GM21526 (cell line): ENCODE data around the gene SLITRK1.

Experiments used
- ATAC-seq: cut with Tn5 transposase; IDR thresholded peaks from one replicate; pipeline ENCODE4 v1.9.1; 2021; ENCODE audit warnings: moderate library complexity; ENCODE audit not compliant: unreplicated experiment, low FRiP score

Gene SLITRK1, protein sequence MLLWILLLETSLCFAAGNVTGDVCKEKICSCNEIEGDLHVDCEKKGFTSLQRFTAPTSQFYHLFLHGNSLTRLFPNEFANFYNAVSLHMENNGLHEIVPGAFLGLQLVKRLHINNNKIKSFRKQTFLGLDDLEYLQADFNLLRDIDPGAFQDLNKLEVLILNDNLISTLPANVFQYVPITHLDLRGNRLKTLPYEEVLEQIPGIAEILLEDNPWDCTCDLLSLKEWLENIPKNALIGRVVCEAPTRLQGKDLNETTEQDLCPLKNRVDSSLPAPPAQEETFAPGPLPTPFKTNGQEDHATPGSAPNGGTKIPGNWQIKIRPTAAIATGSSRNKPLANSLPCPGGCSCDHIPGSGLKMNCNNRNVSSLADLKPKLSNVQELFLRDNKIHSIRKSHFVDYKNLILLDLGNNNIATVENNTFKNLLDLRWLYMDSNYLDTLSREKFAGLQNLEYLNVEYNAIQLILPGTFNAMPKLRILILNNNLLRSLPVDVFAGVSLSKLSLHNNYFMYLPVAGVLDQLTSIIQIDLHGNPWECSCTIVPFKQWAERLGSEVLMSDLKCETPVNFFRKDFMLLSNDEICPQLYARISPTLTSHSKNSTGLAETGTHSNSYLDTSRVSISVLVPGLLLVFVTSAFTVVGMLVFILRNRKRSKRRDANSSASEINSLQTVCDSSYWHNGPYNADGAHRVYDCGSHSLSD

DNA sequence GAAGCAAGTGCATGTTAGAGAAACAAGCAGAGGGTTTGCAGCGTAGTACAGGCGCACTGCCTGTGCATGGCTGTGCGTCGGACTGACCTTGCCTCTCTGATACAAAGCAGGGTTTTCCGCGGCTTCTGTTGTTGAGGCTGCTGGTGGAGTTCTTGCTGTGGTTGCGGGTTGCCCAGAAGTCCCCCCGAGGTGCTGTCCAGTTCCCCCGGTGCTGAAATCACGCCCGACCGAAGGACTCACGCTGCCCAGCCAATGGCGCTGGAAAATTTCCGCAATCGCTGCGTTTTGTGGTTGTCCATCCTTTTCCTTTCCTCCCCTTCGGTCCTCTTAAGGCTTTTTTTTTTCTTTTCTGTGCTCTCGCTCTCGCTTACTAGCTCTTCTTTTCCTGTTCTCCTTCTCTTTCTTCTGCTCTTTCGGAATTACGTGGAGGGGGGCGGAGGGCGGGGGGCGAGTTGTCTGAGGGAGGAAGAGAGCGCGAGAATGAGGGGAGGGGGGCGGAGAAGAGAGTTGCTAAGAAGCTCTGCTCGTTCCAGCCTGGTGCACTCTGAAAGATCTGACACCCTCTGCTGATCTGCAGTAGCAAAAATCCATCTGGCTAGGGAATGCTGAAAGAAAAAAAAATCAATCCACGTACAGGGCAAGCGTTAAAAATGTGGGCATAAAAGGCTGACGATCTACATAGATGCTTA is at the start of gene SLITRK1:
TSS of gene SLITRK1 (minus strand) at position 558 of the 689 bp plus-strand sequence. CDS start 967 bp downstream, outside the sequence.
- ATAC-seq = no peak

- no peak for ATAC-seq
Observed at GRCh38 chr13:83929157-83929556, 46.9 kb upstream of the SLITRK1 start.

DNA sequence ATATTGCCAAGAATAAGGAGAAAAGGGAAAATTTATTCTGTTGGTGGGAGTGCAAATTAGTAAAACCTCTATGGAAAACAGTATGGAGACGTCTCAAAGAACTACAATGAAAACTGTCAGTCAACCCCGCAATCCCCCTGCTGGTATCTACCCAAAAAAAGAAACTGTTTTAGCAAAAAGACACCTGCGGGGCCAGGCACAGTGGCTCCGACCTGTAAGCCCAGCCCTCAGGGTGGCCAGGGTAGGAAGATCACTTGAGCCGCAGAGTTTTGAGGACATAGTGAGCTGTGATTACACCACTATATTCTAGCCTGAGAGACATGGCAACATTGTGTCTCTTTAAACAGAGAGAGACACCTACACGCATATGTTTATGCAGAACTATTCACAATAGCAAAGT is 37.5 kb upstream of the SLITRK1 start:
- no peak for ATAC-seq

DNA sequence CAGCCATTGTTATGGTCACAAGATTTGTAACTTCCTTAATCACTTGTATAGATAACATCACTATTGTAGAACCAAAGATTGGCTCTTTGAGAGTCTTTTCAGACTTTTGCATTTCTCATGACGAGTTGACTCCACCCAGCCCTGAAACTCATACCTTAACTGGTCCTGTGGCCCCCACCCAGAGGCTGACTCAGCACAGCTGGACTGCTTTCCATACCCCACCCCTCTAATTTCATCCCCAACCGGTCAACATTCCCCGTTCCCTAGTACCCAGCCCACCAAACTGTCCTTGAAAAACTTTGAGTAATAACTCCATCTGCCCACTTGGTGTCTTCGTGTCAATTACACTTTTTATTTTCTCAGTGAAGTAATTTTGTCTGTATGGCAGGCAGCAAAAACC is 32.1 kb upstream of the SLITRK1 start:
- no peak for ATAC-seq

DNA sequence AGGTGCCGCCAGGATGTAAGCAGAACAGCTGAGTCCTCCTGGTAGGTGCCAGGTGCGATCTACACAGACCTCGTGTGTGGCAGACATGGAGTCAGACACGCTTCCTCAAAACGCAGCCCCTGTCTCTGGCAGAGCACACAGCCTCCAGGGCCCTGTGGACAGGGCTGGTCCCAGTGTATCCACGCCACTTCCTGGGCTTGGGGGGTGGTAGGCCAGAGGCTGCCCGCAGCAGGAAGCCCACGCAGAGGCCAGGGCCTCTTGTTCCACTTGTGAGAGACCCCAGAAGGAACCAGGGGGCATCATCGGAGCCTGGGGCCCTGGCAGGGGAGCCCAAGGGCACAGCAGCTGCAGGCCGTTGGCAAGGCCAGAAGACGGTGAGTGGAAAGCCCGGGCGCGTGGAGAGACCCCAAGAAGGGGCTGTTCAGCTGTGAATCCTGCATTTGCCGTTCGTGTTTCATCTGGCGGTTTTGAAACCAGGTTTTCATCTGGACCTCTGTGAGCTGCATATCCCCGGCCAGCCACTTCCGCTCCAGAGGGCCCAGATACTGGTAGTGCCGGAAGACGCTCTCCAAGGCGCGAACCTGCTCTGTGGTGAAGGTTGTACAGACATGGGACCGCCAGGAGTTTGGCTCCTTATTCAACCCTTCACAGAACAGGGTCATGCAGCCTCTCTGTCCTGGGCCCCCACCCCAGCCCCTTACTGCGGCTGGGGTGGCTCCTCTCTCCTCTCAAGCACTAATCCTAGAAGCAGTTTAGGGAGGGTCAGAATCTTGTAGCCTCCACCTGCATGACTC is 25.1 kb upstream of the SLITRK1 start:
- no peak for ATAC-seq

DNA sequence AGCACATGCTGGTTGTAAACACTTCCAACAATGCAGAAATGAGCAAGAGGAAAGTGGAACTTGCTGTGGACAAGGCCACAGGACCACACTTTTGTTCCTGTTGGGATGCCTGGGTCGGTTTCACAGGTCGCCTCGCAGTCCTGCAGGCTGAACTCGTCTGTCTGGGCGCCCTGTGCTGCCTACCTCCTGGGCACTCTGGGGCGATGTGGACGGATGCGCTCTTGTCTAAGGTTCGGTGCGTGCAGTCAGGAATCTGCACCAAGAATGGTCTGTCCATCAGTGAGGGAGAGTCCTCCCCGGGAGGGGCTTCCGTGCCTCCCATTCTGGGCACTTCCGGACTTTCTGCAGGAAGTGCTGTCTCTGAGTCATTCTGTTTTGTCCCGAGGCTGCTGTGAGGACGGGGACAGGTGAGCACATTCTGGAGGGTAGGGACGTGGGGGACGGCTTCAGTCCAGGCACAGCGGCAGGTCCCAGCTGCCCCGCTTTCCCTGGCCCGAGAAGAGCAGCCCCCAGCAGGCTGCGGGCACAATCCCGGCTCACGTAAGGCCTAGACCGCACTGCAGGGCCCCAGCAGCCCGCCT is 24.1 kb upstream of the SLITRK1 start:
- no peak for ATAC-seq

GRCh38 chr13:83905641-83906040 is 23.4 kb upstream of the SLITRK1 start:
- ATAC-seq = no peak

DNA sequence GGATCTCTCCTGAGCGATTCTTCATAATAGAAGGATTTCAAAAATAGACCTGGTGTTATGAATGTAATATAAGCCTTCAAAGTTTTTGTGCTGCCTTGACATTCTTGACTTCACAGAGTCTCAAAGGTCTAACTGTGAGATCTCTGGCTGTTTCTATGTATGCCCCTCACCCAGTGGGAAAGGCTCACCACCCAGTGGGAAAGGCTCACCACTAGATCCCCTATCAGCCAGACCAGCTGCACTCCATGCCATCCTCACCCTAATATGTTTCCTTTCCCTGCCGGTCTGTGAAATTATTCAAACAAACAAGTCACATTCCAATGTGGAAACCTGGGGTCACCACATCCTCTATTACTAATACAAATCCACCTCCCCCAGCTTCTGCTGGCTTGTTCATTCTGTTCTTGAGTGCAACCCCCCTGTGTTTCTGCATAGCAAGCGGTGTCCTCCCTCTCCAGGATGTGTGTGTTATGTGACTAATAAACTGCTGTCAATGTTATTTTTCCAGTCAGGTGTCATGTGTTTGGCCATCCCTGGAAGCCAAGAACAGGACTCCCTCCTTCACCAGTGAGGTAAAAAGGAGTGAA is 13.8 kb upstream of the SLITRK1 start:
- ATAC-seq = no peak

GRCh38 chr13:83890358-83890757 is 8.1 kb upstream of the SLITRK1 start:
- no peak for ATAC-seq

DNA sequence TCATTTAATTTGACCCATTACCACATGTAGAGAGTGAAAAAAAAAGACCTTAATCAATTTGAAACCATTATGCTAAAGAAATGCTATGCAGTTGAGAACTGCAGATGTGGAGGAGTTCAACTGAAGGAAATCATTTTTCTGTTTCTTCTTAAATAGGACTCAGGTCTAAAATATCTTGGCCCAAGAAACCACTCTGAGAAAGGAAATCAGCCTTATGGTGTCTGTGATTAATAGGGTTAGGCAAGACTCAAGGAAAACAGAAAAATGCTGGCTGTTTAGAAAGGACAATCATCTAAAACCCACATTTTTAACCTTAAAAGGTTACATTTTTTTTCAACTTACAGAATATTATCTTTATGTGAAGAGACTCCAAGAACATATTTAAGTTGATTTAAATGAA is 1.9 kb upstream of the SLITRK1 start:
- ATAC-seq = no peak

DNA sequence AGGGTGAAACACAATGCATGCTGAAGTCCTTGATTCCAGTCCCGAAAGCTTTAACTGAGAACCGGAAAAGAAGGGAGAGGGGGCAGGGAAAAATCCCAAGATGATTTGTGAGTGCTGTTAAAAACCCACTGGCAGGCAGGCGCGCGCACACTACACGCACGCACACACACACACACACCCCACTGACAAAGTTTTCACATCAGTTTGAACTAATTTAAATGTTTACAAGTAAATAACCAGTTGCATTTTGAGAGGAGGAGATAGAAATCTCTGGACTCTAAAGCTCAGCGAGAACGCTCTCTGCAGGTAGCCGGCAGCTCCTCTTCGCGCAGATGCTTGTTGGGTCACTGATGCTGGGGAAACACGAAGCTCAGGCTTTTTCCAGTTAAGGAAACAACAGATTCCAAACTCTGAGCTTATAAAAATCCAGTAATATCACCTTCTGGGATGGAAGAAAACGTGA is 818 bp upstream of the SLITRK1 start:
- ATAC-seq = no peak

DNA sequence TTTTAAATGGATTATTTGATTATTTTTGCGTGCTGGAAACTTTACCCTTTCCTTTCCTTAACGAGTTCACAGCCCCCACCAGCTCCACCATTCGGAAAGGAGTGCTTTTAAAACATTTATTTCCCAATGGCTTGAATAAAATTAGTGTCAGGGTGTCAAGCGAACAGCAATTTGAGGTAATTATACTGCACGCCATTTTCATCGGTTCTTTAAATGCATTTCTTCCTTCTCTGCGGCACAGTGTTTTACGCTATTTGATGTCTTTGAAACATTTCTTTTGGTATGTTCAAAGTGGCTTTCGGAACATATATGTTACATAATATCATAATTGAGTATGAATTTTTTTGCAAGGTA is 309 bp upstream of the SLITRK1 start:
- no peak for ATAC-seq

- no peak for ATAC-seq
Observed at GRCh38 chr13:83881140-83881684, 1.1 kb downstream of the SLITRK1 start.

- no peak for ATAC-seq
Observed at GRCh38 chr13:83880275-83881139, 1.8 kb downstream of the SLITRK1 start.

GRCh38 chr13:83879431-83880171 is 2.7 kb downstream of the SLITRK1 start:
- no peak for ATAC-seq

DNA sequence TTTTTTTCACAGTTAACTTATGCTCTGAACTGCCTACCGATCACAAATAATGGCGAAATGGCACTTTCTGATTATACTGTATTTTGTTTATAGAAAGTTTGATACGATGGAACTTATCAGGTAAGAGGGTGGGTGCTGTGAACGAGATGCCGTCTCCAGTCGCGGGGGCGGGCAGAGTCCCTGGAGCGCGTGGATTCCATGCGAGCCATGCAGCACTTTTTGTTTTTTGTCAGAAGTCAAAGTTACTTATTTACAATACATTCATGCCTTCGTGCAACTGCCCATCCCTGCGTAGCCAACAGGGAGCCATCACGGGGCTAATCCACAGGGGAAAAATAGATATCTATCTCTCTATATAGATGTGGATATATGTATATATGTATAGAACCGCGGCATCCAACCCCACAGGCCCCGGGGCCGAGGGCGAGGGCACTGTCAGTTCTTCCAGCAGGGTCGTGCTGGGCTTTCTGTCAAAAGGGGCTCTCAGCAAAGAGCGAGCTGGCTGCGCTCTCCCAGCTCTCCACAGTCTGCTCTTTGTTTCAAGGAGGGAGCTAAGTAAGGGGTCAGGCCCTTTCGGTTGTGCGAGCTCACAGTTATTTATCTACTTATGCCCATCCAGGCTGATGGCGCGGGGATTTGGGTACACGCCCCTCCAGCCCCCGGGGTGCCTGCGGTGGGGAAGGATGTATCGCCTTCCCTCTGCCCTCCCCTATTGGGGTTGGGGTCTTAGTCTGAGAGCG is 3.4 kb downstream of the SLITRK1 start:
- ATAC-seq = no peak

GRCh38 chr13:83877651-83878355 is 4.5 kb downstream of the SLITRK1 start:
- no peak for ATAC-seq
